ENCODE data around the gene CSNK2B.

The CSNK2B gene

GRCh38 chr6:31687860-31688693, 22.2 kb downstream of the CSNK2B start:
- DNase-seq (ENCODE audit: low spot score), result no peak
- no peak for TF ChIP-seq CTCF (IDR thresholded peaks at IDR 0.05; ENCODE audit: extremely low read depth, missing control alignments)

GRCh38 chr6:31689249-31690110, 23.6 kb downstream of the CSNK2B start:
- no peak for DNase-seq (ENCODE audit: low spot score)
- TF ChIP-seq CTCF (IDR thresholded peaks at IDR 0.05; ENCODE audit: extremely low read depth, missing control alignments), result no peak

GRCh38 chr6:31690231-31691077, 24.6 kb downstream of the CSNK2B start:
- no peak for DNase-seq (ENCODE audit: low spot score)
- TF ChIP-seq CTCF (IDR thresholded peaks at IDR 0.05; ENCODE audit: extremely low read depth, missing control alignments), result no peak

- no peak for DNase-seq (ENCODE audit: low spot score)
- no peak for TF ChIP-seq CTCF (IDR thresholded peaks at IDR 0.05; ENCODE audit: extremely low read depth, missing control alignments)
Measured at GRCh38 chr6:31691078-31691463, 25.2 kb downstream of the CSNK2B start.

GRCh38 chr6:31691564-31692108, 25.8 kb downstream of the CSNK2B start:
- DNase-seq (ENCODE audit: low spot score), result no peak
- TF ChIP-seq CTCF (IDR thresholded peaks at IDR 0.05; ENCODE audit: extremely low read depth, missing control alignments), result no peak

GRCh38 chr6:31692353-31692752, 26.5 kb downstream of the CSNK2B start:
- no peak for TF ChIP-seq CTCF (IDR thresholded peaks at IDR 0.05; ENCODE audit: extremely low read depth, missing control alignments)
- no peak for DNase-seq (ENCODE audit: low spot score)
